GM12878 (cell line): ENCODE results near the gene CDC42SE2. TPM values are rescaled to one million over a fixed set of nuclear protein-coding genes. Genes with fewer than 3 reads are reported as not detected.

Experiments
- ATAC-seq: fragments of 200-7000 bp; cut with Tn5 transposase; 3 replicates; pipeline ENCODE4 v1.9.1; 2020; ENCODE audit warnings: mild to moderate bottlenecking, moderate library complexity
- BruUV-seq: library from RNA; stranded (reverse); fragments of 400-500 nt; replicated peaks from 2 replicates; lab custom pipeline; 2021; lab: Mats Ljungman, UMichigan
- CTCF ChIA-PET: fragments of 300-600 bp; sonication (Branson Sonifier 250); formaldehyde crosslinking; extraction: SDS; loops from one replicate; lab custom pipeline; 2021; ENCODE audit warnings: inconsistent platforms; lab: Yijun Ruan, JAX
- POLR2A ChIA-PET: fragments of 350-600 bp; formaldehyde crosslinking; extraction: SDS; loops from one replicate; lab custom pipeline; 2021; ENCODE audit warnings: inconsistent platforms; lab: Charles Lee
- RAD21 ChIA-PET: fragments of 300-600 bp; sonication (Branson Sonifier 250); formaldehyde crosslinking; loops from one replicate; lab custom pipeline; 2023; ENCODE audit warnings: antibody characterized with exemption; ENCODE audit not compliant: unreplicated experiment; lab: Charles Lee
- SMC1A ChIA-PET: fragments of 300-600 bp; sonication (Branson Sonifier 250); formaldehyde crosslinking; loops from one replicate; lab custom pipeline; 2023; ENCODE audit not compliant: unreplicated experiment, uncharacterized antibody; lab: Charles Lee
- DNase-seq: peaks from one replicate; pipeline ENCODE4 v3.0.0-alpha.2; 2011; ENCODE audit warnings: low read depth, low spot score
- FAIRE-seq: peaks from 3 replicates; lab custom pipeline; 2011; peaks lifted over from hg19 to GRCh38; lab: Jason Lieb, UNC
- H2AFZ ChIP-seq: 2 replicates; pipeline ENCODE4 v1.6.0; 2011; ENCODE audit warnings: low read depth, low read length, control low read depth; ENCODE audit not compliant: control insufficient read depth
- H3K27ac ChIP-seq: 2 replicates; pipeline ENCODE4 v1.5.1; 2011; ENCODE audit warnings: control low read depth; ENCODE audit not compliant: control insufficient read depth, insufficient read depth
- H3K27me3 ChIP-seq, 2 experiments: replicated peaks in 1 of 2; 2 replicates each; pipeline versions ENCODE4 v1.6.0 to v1.6.1; 2011; ENCODE audit warnings: low read length in 1 of 2; ENCODE audit not compliant: control insufficient read depth in 2 of 2, insufficient read depth in 2 of 2
- H3K36me3 ChIP-seq, 2 experiments: 2 replicates each; pipeline ENCODE4 v1.5.1; 2011; ENCODE audit warnings: low read length in 1 of 2; ENCODE audit not compliant: control insufficient read depth in 2 of 2, insufficient read depth in 2 of 2
- H3K4me1 ChIP-seq: 2 replicates; pipeline ENCODE4 v1.6.1; 2011; ENCODE audit warnings: mild to moderate bottlenecking, low read length, moderate library complexity, mixed read lengths; ENCODE audit not compliant: control insufficient read depth, insufficient read depth
- H3K4me2 ChIP-seq: 2 replicates; pipeline ENCODE4 v1.6.0; 2011; ENCODE audit warnings: control low read depth; ENCODE audit not compliant: control insufficient read depth, insufficient read depth
- H3K4me3 ChIP-seq: fragments of 200-600 bp; sonication (generic); 2 replicates; pipeline ENCODE4 v1.5.1; 2016
- H3K79me2 ChIP-seq: 2 replicates; pipeline ENCODE4 v1.6.0; 2011; ENCODE audit warnings: low read length; ENCODE audit not compliant: control insufficient read depth, insufficient read depth
- H3K9ac ChIP-seq: 2 replicates; pipeline ENCODE4 v1.8.0; 2011; ENCODE audit warnings: low read length, control low read depth, mixed read lengths; ENCODE audit not compliant: control insufficient read depth, insufficient read depth
- H3K9me3 ChIP-seq: replicated peaks from 3 replicates; pipeline ENCODE4 v1.5.1; 2011; ENCODE audit warnings: mild to moderate bottlenecking, low read length; ENCODE audit not compliant: control insufficient read depth, insufficient read depth
- H4K20me1 ChIP-seq: 2 replicates; pipeline ENCODE4 v1.6.0; 2011; ENCODE audit not compliant: control insufficient read depth, insufficient read depth
- ZNF687 ChIP-seq: fragments of 450-650 bp; IDR thresholded peaks from 2 replicates; pipeline ENCODE4 v1.6.1; 2017; ENCODE audit warnings: mild to moderate bottlenecking, moderate library complexity
- WGBS: methylation state at CpG from one replicate; pipeline ENCODE4 v1.1.6; 2016; ENCODE audit warnings: low lambda C conversion rate; ENCODE audit not compliant: insufficient replicate concordance, insufficient coverage; ENCODE audit errors: missing lambda C conversion rate; 5-methylcytosine and 5-hydroxymethylcytosine counted together
- in situ Hi-C: fragments of 300-500 bp; cut with MboI; formaldehyde crosslinking; loops from 9 replicates; pipeline ENCODE4 v1.14.3; 2018; ENCODE audit warnings: mixed read lengths
- intact Hi-C: fragments of 100-400 bp; cut with micrococcal nuclease; formaldehyde crosslinking; loops from one replicate; pipeline ENCODE4 v1.14.2; 2022; ENCODE audit not compliant: unreplicated experiment
- polyA plus RNA-seq, 11 experiments: library from polyadenylated mRNA; depleted of rRNA in 4 of 11; unstranded in 6 of 11; stranded (reverse) in 5 of 11; fragments of >200 nt; fragmentation: Nextera tagmentation in 4 of 11; fragmentation: Illumina TruSeq in 1 of 11; extraction: Ambion mirVana in 4 of 11; extraction: Trizol in 1 of 11; gene quantifications; 1 replicate in 1 of 11; 2 replicates in 10 of 11; pipeline versions ENCODE4 v1.2.1 to v1.2.3, GENCODE V29; 2011 to 2016; ENCODE audit warnings: inconsistent platforms in 2 of 11, missing spikeins in 2 of 11, low read depth in 1 of 11
- total RNA-seq, 4 experiments: library from RNA; depleted of rRNA in 3 of 4; stranded (reverse); fragments of >200 nt in 3 of 4; fragmentation: Illumina TruSeq in 1 of 4; extraction: Trizol in 1 of 4; gene quantifications; 2 replicates each; pipeline versions ENCODE4 v1.2.1 to v1.2.3, GENCODE V29; 2013 to 2021
- TF ChIP-seq, protein P1 (sequence below): fragments of 450-650 bp; IDR thresholded peaks from 2 replicates; pipeline ENCODE4 v1.6.1; 2016; ENCODE audit warnings: mild to moderate bottlenecking

CDC42SE2 gene
- total and polyA plus RNA-seq, 10 of the 15 experiments (the other 5 are each of a cell fraction or from before 2014, with no cell fraction given) = 57.0 to 148 (median 80.3) TPM

DNA sequence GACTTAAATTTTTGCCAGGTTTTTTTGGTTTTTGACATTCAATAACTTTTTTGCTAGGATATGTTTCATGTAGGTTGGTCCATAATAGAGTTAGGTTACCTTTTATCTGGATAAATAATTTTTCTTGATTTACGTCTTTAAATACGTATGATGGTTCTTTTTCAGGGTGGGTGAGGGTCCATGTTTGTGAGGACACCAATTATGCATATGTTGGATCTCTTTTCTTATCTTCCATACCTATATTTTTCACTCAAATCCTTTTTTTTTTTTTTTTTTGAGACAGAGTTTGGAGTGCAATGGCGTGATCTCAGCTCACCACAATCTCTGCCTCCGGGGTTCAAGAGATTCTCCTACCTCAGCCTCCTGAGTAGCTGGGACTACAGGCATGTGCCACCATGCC lies 17.3 kb upstream of the CDC42SE2 start:
- TF ChIP-seq, protein P1, sequence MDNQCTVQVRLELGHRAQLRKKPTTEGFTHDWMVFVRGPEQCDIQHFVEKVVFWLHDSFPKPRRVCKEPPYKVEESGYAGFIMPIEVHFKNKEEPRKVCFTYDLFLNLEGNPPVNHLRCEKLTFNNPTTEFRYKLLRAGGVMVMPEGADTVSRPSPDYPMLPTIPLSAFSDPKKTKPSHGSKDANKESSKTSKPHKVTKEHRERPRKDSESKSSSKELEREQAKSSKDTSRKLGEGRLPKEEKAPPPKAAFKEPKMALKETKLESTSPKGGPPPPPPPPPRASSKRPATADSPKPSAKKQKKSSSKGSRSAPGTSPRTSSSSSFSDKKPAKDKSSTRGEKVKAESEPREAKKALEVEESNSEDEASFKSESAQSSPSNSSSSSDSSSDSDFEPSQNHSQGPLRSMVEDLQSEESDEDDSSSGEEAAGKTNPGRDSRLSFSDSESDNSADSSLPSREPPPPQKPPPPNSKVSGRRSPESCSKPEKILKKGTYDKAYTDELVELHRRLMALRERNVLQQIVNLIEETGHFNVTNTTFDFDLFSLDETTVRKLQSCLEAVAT = 0 out of 2 replicates have a peak, but pooled peaks have one; percentile 29
- no peak for TF ChIP-seq ZNF687
- H3K4me3 ChIP-seq = no peak overlapping the region
- ChIA-PET RAD21 (interaction anchor here (0.6 kb wide), 1 partner anchor 131 kb away, joined by 3 read pairs; no protein-coding TSS in a partner anchor), SMC1A (interaction anchor here (1.8 to 41.3 kb wide), 2 partner anchors 12 to 29 kb away, joined by 7 to 1218 read pairs; no protein-coding TSS in a partner anchor), CTCF (interaction anchor here (0.9 kb wide), 1 partner anchor 10 kb away, joined by 3 read pairs; no protein-coding TSS in a partner anchor), POLR2A (no interaction called here)
- no peak for DNase-seq
- no peak overlapping the region for H3K4me2 ChIP-seq
- BruUV-seq = no TSS peak
- ATAC-seq = no peak
- no peak overlapping the region for H2AFZ ChIP-seq
- no peak for FAIRE-seq
- WGBS = 95% methylated on average over 2 of the region's 4 CpGs
- no peak overlapping the region for H3K27ac ChIP-seq
- peaks cover 3% of the 10 kb centered on the region for H3K79me2 ChIP-seq
- no peaks in the 10 kb centered on the region for H3K27me3 ChIP-seq
- no peak overlapping the region for H3K9ac ChIP-seq
- H3K4me1 ChIP-seq = peaks cover 19% of the 10 kb centered on the region
- in situ Hi-C loops = no loop called here
- peaks cover 6% of the 10 kb centered on the region; the same call in 2 of the 3 replicates for H3K9me3 ChIP-seq
- H4K20me1 ChIP-seq = no peaks in the 10 kb centered on the region
- no peaks in the 10 kb centered on the region for H3K36me3 ChIP-seq
- intact Hi-C loops = no loop called here
